ENCODE results near the gene AGPAT3.

DNA sequence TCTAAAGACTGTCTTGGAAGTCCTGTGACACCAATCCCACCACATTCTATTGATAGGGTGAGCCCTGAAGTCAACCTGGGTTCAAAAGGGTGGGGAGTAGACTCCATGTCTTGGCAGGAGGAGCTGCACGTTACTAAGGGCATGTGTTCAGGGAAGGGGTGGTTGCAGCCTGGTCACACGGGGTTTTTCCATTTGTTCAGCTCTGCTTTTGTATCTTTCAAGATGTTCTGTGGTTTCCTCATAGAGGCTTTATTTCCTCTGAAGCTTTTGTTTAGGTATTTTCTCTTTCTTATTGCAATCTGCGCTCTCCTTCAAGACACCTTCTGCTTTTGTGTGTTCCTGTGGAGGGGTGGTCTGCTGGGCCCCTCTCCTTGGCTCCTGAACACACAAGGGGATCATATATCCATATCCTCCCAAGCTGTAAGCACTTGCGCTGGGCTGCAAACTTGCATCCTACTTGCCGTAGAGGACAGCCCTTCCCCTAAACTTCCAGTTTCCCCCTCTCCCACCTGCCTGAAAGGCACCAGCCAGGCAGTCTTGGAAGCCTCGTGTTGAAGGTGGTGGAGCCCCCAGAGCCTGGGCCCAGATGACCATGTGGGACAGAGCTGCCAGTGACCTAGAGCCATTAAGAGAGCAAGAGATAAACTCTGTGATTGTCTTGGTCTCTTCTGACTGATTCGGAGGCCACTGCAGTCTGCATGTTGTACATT, 84.6 kb downstream of the AGPAT3 start:
- TF ChIP-seq, protein P1, sequence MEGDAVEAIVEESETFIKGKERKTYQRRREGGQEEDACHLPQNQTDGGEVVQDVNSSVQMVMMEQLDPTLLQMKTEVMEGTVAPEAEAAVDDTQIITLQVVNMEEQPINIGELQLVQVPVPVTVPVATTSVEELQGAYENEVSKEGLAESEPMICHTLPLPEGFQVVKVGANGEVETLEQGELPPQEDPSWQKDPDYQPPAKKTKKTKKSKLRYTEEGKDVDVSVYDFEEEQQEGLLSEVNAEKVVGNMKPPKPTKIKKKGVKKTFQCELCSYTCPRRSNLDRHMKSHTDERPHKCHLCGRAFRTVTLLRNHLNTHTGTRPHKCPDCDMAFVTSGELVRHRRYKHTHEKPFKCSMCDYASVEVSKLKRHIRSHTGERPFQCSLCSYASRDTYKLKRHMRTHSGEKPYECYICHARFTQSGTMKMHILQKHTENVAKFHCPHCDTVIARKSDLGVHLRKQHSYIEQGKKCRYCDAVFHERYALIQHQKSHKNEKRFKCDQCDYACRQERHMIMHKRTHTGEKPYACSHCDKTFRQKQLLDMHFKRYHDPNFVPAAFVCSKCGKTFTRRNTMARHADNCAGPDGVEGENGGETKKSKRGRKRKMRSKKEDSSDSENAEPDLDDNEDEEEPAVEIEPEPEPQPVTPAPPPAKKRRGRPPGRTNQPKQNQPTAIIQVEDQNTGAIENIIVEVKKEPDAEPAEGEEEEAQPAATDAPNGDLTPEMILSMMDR (IDR thresholded peaks at IDR 0.05) = no peak
- no peak for TF ChIP-seq POLR2A (IDR thresholded peaks at IDR 0.05)
